Measurements from ENCODE around the gene SACM1L.

The SACM1L gene

DNA sequence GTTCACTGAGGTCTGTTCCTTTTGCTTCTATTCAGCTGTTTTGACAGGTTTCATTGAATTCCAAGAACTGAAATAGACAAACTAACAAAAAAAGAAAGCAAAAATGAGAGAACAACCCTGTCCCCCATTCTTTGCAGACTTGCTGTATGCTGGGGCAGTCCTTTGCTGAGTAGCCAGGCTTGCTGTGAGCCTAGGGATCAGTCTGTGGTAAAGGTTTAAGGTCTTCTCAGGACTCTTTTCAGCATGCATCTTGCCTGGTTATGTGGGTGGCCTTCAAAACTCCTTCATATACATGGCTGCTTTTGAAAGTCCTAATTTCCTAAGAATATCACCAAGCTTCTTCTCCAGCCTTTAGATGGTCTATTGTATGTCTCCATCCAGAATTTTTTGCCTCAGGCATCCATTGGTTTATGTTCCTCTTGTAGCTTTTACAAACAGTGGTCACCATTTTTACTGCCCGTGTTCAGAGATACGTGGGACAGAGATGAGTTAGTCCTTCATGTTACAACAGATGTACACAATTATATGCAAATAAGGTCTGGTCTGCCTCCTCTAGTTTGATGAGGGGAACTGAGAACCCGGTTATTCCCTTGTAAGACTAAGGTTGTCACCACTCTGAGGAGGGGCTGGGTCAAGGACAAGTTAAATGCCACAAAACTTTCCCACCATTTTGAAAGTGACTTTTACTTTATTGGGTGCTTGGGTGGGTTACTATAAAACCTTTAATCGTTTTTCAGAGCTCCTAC, 41.4 kb downstream of the SACM1L start:
- peak; percentile 70 for DNase-seq (ENCODE audit: low spot score)
- TF ChIP-seq CTCF (IDR thresholded peaks at IDR 0.05; ENCODE audit: extremely low read depth, missing control alignments): no peak

- no peak for TF ChIP-seq CTCF (IDR thresholded peaks at IDR 0.05; ENCODE audit: extremely low read depth, missing control alignments)
These were observed 47.5 kb downstream of the SACM1L start for GRCh38 chr3:45736707-45737106.

DNA sequence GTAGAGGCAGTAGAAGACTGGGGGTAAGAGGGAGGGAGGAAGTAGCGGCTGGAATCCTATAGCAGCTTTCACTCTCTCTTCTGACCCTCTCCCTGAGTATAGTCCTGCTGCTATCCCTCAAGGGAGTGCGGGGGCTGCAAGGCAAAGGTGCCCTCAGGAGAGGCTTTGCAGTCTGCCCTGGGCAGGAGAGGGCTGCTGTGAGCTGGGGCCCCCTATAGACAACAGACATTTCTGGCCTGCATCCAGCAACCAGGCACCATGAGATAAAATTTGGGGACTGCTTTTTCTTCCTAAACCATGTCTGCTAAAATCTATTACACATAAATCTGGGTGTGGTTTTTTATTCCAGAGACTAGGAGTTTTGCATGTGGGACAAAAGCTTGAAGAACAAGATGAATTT, 48.0 kb downstream of the SACM1L start:
- no peak for TF ChIP-seq CTCF (IDR thresholded peaks at IDR 0.05; ENCODE audit: extremely low read depth, missing control alignments)
- DNase-seq (ENCODE audit: low spot score): no peak

More at GRCh38 chr3:45736707-45737106, 47.5 kb downstream of the SACM1L start:
- DNase-seq (ENCODE audit: low spot score): no peak

GRCh38 chr3:45739991-45740390, 50.8 kb downstream of the SACM1L start:
- no peak for DNase-seq (ENCODE audit: low spot score)
- no peak for TF ChIP-seq CTCF (IDR thresholded peaks at IDR 0.05; ENCODE audit: extremely low read depth, missing control alignments)

GRCh38 chr3:45741247-45741646, 52.1 kb downstream of the SACM1L start:
- no peak for TF ChIP-seq CTCF (IDR thresholded peaks at IDR 0.05; ENCODE audit: extremely low read depth, missing control alignments)
- no peak for DNase-seq (ENCODE audit: low spot score)

- no peak for DNase-seq (ENCODE audit: low spot score)
- TF ChIP-seq CTCF (IDR thresholded peaks at IDR 0.05; ENCODE audit: extremely low read depth, missing control alignments): no peak
These were observed 52.7 kb downstream of the SACM1L start for GRCh38 chr3:45741742-45742460.

DNA sequence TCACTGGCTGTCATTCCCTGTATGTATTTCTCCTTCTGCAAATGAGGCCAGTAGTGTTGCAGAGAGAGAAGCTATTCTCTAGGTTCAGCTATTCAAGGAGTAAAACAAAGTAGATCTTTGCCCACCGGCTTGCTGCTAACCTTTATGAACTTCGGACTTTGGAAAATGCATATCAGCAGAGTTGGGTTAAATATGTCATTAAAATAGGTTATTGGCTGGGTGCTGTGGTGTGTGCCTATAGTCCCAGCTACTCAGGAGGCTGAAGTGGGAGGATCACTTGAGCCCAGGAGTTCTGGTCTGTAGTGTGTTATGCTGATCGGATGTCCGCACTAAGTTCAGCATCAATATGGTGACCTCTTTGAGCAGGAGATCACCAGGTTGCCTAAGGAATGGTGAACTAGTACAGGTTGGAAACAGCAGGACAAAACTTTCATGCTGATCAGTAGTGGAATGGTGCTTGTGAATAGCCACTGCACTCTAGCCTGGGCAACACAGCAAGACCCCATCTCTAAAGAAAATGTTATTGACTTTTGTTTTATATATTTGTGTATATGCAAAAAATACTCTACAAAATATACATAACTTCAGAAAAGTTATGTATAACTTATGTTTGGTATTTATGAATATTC, 53.4 kb downstream of the SACM1L start:
- no peak for DNase-seq (ENCODE audit: low spot score)
- TF ChIP-seq CTCF (IDR thresholded peaks at IDR 0.05; ENCODE audit: extremely low read depth, missing control alignments): no peak

All from GM20000 (cell line).